GM18505 (cell line): Measurements from ENCODE around the gene FLRT2.

Source experiments
- ATAC-seq: cut with Tn5 transposase; IDR thresholded peaks from one replicate; pipeline ENCODE4 v1.9.1; 2021; ENCODE audit not compliant: unreplicated experiment
- POLR2A ChIP-seq: IDR thresholded peaks from 4 replicates; pipeline ENCODE4 v1.6.1; 2011; ENCODE audit warnings: borderline replicate concordance; ENCODE audit not compliant: insufficient read depth, insufficient read length; ENCODE audit errors: extremely low read depth

The FLRT2 gene

DNA sequence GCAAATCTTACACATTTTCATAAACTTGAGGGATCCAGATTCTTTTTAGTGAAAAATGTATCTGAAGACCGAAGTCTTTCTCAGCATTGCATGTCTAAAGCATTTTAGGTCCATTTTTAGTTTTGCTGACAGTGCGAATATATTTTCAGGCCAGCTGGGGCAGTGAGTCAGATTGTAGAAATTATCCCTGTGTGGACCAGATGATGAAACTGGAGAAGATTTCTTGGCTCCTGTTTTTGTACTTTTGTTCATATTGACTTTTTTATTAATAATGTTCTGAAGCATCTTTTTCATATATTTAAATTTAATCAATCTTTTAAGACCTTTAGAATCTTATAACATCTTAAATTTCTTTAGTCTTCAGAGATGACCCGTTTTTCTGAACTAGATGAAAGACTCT lies 173.1 kb downstream of the FLRT2 start:
- no peak for TF ChIP-seq POLR2A
- ATAC-seq, result no peak
